ENCODE data around the gene ZCCHC24.
"Not testable (repeated sequence)": the region's sequence is repeated elsewhere in the genome, so short reads cannot be mapped to it uniquely, and the experiment has no call there.

Gene ZCCHC24

DNA sequence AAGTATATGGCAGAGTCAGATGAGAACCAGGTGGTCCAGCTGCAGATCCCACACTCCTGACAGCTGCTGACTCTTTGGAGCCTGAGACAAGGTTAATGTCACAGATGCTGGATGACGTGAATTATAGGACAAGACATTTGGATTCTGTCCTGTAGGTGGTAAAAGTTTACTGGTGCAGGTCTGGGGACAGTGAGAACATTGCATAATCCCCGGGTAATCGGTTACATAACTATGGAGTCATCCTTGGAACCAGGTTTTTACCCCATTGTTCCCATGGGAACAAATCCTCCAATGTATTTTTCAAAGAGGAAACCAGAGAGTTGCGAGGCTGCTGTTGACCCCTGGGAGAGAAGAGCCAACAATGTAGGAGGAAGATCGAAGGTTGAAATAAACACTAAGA lies 27.5 kb upstream of the ZCCHC24 start:
- DNase-seq (ENCODE audit: low spot score) = no peak

DNA sequence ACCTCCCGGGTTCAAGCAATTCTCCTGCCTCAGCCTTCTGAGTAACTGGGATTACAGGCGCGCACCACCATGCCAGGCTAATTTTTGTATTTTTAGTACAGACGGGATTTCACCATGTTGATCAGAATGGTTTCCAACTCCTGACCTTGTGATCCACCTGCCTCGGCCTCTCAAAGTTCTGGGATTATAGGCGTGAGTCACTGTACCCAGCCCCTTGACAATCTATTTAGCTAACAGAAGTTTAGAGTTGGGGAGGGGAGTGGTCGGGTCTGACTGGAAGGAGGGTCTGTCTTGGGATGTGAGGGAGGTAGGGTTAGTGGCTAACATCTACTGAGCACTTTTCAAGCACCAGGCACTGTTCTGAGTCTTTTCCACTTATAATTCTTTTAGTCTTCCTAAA lies 27.0 kb upstream of the ZCCHC24 start:
- DNase-seq (ENCODE audit: low spot score) = no peak

DNA sequence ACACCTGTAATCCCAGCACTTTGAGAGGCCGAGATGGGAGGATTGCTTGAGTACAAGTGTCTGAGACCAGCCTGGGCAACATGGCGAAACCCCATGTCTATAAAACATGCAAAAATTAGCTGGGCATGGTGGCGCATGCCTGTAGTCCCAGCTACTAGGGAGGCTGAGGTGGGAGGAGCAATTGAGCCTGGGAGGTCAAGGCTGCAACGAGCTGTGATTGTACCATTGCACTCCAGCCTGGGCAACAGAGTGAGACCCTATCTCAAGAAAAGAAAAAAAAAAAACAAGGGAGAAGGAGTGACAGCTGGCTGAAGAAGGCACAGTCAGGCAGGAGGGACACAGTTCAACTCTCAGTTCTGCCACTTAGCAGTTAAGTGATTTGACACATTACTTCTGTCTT lies 26.4 kb upstream of the ZCCHC24 start:
- no peak for DNase-seq (ENCODE audit: low spot score)

DNA sequence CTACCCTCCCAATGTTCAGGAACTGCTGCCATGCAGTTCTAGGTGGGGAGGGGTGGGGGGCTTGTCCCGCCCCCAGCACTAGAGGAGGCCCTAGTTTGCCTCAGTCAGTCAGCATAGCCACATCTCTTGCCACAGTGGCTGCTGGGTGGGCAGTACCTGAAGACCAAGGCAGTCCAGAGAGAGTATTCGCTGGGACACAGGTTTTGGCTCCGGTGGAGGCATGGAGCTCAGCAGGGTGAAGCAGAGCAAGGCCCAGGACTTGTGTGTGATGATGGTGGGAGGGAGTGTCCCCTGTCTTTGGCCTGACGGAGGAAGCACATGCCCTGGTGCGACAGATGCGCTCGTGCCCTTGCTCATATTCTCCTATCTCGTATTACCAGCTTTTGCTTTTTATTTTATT lies 24.7 kb upstream of the ZCCHC24 start:
- no peak for DNase-seq (ENCODE audit: low spot score)

DNA sequence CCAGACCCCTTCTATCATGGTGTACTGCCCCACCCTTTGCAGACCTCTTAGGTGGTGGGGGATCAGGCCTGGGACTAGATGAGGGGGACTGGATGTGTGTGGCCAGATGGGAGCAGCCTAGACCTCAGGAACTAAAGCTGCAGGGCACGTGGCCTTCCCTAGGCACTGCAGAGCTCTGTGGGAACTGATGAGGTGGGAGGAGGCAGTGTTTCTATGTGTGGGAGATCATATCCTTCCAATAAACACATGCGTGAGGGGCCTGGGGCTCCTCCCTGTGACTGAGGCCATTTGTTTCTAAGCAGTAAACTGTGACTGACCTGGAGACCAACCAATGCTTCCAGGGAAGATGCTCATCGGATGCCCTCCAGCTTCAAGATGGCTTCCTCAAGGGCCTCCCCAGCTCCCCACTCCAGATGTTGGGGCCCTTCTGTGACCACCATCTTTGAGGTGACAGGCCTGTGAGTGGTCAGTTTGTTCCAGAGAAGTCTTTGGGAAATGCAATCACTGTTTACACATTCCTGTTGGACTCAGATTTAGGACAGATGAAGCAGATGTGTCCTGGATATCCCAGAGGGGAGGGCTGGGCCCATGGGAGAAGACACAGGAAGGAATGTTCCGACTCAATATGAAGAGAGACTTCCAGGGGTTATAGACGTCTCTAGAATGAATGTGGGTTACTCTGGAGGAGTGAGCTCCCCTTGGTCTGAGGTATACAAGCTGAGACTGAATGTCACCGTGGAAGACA lies 23.6 kb upstream of the ZCCHC24 start:
- DNase-seq (ENCODE audit: low spot score) = no peak

DNA sequence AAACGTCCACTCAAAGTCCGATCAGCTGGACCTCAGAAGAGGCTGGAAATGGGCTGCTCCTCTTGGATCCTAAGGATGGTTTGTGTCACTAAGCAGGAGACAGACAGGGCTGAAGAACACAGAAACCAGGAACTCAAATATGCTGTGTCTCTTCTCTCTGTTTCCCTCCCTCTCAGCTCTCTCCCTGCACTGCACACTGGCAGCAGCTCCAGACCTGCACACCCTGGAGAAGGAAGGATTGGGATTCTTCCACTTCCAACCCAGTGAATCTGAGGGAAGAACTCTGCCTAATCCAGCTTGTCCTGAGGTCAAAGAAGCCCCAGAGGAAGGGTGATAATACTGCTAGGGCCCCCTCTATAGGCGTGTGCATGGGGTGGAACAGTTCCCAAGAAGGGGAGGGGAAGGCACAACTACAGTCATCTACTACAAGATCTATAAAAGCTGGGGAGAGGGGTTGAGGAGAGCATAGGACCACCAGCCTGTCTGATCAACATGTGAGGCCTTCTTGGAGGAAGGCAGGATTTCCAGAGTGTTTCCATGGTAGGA lies 22.7 kb upstream of the ZCCHC24 start:
- no peak for DNase-seq (ENCODE audit: low spot score)

DNA sequence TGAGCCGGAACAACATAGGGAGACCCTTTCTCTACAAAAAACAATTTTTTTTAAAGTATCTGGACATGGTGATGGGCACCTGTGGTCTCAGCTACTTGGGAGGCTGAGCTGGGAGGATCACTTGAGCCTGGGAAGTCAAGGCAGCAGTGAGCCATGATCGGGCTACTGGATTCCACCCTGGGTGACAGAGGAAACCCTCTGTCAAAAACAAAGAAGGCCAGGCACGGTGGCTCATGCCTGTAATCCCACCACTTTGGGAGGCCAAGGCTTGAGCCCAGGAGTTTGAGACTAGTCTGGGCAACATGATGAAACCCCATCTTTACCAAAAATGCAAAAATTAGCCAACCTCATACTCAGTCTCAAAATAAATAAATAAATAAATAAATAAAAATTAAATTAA lies 19.9 kb upstream of the ZCCHC24 start:
- no peak for DNase-seq (ENCODE audit: low spot score)

DNA sequence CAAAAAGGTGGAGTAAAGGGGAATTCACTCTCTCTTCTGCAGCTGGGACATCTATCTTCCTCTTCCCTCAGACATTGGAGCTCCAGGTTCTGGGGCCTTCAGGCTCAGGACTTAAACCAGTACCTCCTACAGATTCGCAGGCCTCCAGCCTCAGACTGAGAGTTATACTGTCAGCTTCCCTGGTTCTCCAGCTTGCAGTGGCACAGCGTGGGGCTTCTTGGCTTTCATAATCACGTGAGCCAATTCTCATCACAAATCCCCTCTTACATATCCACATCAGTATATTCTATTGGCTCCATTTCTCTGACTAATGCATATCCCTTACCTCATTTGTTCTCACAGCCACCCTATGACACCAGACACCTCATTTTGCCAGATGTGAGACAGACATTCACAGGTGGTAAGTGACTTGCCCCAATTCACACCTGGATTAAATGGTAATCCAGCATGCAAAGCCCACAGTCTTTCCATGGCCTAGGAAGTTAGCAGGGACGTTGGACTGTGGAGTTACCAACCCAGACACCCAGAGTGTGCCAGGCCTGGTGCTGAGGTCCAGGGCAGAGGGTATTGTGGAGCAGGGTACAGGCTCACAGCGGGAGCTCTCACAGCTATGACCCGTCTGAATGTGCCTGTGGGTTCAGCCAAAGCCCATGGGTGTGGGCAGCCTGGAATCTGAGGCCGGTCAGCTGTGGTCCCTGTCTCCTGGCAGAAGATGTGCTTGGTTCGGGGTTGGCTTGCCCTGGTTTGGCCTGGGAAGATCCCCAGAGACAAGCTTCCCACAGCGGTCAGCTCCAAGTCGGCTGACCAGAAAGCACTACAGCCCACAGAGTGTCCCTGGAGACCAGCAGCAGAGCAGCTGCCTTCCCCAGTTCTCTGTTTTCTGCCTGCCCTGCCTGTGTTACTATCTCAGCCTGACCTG lies 18.4 kb upstream of the ZCCHC24 start:
- no peak for DNase-seq (ENCODE audit: low spot score)

DNA sequence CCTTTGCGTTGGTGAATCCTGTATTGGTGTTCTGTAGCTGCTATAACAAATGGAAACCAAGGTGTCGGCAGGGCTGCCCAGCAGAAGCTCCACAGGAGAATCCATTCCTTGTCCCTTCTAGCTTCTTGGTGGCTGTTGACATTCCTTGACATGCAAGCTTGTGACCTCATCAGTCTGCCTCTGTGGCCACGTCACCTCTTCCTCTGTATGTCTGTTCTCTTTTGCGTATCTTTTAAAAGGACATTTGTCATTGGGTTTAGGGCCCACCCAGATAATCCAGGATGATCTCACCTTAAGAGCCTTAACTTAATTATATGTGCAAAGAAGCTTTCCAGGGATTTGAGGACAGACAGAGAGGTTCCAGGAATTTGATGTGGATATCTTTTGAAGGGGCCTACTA lies 15.3 kb upstream of the ZCCHC24 start:
- DNase-seq (ENCODE audit: low spot score) = no peak

DNA sequence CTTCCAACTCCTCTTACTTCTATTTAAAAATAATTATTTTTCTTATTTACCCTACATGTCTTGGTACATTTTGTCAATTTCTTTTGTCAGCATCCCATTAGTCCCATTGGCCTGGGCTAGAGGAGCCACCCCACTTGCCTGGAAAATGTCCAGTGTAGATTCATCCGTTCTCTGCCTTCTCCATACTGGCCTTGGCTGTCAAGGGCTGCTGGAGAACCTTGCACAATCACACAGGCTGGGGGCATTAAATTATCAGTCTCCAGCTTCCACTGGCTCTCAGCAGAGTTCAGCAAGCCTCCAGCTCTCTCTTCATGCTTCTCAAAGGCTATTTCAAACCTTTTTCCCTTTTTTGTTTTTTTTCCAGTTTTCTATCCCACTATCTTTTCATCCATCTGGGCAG lies 13.8 kb upstream of the ZCCHC24 start:
- no peak for DNase-seq (ENCODE audit: low spot score)

DNA sequence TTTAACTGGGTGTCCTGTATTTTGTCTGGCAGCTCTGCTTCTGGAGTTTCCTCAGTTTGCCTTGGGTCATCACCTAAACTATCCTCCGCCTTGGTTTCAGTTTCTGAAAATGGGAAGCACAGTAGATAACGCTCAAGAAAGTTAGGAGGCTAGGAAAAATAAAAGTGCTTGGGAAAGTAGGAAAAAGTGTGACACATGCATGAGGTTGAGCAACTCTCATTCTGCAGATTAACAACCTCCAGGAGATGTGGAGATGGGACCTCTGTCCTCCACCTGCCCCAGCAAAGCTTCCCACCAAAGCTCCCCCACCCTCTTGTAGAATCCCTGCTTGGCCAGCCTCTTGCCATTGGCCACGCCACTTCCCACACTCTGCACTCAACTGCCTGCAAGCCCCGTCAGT lies 13.1 kb upstream of the ZCCHC24 start:
- no peak for DNase-seq (ENCODE audit: low spot score)

DNA sequence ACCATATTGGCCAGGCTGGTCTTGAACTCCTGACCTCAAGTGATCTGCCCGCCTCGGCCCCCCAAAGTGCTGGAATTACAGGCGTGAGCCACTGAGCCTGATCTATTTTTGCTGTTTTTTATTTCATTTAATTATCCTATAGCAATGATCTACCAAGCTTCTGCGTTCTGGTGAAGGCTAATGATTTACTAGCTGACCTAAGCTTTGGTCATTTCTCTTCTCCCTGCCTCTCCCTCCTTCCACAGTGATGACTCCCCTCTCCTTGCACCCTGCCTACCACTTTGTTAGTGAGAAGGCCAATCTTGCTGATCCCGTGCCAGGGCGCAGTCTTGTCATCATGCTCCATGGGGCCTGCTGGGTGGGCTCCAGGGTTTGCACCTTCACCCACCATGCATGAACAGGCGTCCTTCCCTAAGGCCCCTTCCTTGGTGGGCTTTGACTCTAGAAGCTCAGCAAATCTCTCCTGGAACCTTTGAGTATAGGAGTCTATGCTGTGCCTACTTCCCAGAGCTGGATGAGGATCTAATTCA lies 11.9 kb upstream of the ZCCHC24 start:
- DNase-seq (ENCODE audit: low spot score) = no peak

DNA sequence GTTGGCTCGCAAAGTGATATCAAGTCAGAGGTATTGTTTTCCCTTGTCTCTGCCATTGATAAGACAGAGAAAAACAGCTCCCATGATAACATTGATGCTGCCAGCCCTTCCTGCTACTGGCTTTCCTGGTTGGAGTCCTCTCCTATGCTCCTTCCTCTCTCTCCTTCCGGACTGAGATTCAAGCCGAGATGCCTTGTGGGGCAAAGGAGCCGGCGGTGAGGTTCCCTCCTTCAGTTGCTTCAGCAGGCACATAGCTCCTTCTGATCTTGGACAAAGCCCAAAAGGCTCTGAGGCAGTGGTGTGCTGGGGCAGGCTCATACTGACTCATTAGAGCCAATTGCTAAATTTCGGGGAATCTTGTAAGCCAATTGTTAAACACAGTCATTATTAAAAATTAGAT lies 8.8 kb upstream of the ZCCHC24 start:
- no peak for DNase-seq (ENCODE audit: low spot score)

DNA sequence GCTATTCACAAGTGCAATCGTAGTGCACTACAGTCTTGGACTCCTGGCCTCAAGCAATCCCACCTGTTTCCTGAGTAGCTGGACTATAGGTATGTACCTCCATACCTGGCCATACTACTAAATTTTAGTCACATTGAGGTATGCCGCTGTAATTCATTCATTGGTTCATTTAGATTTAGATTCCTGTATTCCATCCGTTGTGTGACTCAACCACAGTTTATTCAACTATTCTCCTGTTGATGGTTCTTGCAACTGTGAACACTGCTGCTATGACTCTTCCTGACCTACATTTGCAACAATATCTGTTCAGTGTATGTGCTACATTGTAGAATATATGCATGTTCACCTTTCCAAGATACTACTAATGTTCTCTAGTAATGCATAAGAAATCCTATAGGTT lies 8.0 kb upstream of the ZCCHC24 start:
- no peak for DNase-seq (ENCODE audit: low spot score)

DNA sequence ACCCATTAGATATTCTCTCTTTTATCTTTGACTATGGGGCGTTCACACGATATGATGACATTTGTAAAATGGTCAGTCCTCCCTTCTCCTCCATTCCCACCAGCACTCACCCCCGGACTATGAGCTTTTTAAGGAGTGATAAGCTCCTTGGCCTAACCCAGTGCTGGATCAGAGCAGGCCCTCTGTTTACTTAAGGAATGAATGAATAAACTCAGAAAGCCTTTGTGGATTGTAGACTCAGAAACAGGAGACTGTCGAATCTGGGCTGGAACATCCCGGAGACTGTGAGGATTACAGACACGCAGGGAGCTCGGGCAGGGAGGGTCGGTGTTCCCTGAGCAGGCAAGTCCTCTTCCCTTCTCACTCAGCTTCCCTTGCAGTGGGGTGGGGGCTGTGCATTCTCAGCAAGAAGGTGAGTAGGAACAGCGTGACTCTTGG lies 6.8 kb upstream of the ZCCHC24 start:
- DNase-seq (ENCODE audit: low spot score) = no peak

DNA sequence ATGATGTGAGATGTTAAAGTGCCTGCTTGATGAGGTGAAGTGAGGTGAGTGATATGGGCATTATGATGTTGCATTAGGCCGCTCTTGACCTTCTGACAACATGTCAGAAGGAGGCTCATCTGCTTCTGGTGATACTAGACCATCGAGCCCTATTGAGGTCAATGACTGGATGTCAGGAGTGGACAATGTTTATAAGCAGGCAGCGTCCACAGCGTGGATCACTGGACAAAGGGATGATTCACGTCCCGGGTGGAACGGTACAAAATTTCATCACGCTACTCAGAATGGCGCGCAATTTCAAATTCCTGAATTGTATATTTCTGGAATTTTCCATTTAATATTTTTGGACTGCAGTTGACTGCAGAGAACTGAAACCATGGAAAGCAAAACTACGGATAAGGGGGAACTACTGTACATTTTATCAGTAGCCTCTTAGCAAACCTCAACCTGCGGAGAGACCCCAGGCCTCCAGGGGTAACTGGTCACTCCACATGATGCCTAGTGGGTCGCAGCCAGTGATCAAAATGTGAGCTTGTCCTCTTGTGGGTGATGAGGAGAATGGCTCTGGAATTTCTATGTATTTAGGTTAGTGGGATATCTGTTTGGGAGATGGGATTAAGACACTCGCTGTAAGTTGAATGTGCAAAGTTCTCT lies 5.7 kb upstream of the ZCCHC24 start:
- DNase-seq (ENCODE audit: low spot score) = no peak

DNA sequence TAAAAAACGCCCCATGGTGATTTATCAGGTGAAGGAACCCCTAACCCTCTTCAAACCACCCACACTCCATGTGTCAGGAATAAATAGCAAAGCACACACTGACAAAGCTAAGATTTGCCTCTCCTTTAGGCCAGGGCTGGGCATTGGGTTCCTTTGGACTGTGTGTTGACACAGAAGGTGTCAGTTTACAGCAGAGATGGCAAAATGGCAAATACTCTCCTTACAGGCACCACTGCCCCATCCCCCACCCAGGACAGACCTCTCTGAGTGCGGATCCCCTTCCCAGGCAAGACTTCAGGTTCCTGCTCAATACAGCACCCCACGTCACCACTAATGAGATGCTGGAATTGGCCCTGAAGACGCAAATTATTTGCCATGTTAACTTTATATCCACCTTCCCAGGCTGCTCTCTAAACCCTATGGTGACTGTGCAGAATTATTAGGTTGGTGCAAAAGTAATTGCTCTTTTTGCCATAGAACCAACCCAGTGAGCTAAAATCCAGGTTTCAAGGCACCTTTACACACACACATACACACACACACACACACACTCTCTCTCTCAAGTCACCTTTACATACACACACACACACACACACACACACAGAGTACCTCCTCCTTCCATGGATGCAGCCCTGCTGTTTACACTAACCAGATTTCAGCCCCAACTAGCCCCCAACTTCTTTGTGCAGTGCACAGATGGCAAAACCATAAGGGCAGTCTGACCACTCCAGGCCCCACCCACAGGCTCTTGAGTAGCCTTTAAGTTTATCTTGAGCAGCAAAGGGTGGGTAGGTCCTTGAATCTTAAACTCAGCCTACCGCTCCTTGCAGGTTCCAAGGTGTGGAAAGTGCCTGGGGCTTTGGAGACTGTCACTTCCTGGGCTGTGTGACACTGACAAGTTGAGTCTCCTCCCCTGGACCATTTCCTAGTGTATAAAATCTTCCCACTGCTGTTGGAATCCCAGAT lies 4.0 kb upstream of the ZCCHC24 start:
- DNase-seq (ENCODE audit: low spot score) = no peak

DNA sequence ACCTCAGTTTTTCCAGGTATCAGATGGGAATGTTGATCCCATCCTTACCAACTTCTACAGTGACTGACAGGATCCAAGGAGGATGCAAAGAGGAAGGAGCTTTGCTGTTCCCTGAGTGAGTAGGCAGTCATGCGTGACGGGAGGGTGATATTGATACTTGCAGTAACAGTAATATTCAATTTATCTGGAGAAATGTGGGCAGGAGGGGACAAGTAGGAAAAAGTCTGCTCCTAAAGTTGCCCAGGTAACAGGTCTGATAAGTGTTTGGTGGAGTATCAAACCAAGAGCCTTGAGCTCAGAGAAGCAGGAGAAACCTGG lies 3.3 kb upstream of the ZCCHC24 start:
- DNase-seq (ENCODE audit: low spot score) = no peak

DNA sequence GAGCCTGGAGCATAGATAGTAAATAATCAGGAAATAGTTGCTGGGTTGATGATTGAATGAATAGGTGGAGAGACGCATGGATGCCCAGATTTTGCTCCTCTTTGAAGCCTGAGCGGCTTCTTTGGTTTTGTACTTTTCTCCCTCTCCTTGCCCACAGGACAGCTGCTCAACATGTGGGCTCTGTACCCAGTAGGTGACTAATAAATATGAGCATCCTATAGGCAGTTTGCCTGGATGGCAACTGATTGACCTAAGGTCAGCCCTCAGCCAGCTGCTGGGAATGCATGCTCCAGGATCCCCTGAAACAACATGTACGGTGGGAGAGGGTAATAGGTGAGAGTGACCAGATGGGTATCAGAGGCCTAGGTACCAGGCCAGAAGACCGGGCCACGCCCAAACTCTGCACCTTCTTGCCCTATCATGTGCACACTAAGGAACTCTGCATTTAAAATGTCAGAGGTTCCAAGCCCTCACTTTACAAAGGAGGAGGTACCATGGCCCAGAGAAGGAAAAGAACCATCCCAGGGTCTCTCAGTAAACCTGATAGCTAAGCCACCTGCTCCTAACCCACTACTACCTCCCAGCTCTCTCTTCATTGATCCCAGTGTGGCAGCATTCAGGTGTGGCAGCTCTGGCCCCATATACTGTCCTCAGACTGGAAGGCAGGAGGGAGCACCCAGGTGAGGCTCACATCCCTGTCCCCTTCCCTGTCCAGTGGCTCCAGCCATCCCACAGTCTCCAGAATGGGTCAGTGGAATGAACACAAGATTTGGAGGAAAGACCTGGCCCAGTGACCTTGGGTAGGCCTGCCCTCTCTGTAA lies 2.7 kb upstream of the ZCCHC24 start:
- DNase-seq (ENCODE audit: low spot score) = no peak

DNA sequence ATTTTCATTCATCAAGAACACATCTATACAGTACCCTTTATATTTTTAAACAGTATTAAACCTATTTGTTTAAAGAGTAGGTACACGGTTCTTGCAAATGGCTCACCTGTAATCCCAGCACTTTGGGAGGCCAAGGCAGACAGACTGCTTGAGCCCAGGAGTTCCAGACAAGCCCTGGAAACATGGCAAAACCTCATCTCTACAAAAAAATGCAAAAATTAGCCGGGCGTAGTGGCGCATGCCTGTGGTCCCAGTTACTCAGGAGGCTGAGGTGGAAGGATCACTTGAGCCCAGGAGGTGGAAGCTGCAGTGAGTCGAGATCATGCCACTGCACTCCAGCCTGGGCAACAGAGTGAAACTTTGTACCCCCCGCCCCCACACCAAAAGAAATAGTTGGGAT lies 1.8 kb upstream of the ZCCHC24 start:
- DNase-seq (ENCODE audit: low spot score) = not testable (repeated sequence)

DNA sequence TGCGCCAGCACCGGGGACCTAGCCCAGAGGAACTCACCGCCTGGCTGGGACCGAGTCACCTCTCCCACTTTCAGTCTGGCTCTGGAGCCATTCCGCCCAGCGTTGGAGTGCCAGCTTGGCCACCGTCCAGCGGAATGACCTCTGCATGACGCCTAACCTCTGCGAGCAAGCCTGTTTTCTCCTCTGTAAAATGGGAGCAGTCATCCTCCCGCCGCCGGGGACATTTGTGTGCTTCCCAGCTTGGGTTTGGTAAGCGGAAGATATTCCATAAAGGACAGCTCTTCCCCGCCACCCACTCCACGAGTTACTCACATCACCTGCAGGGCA lies 1.3 kb upstream of the ZCCHC24 start:
- no peak for DNase-seq (ENCODE audit: low spot score)

Measured in HuH-7.5 (cell line).